DMS 273 (cell line): ENCODE measurements around the gene LYZ.
"Not testable (repeated sequence)": the region's sequence is repeated elsewhere in the genome, so short reads cannot be mapped to it uniquely, and the experiment has no call there.

Source experiments
- DNase-seq: peaks from one replicate; lab custom pipeline; 2025; ENCODE audit not compliant: unreplicated experiment; lab: John Stamatoyannopoulos, UW

LYZ gene

GRCh38 chr12:69348162-69348938 lies at the start of gene LYZ:
Gene LYZ (plus strand): TSS chr12:69348381. CDS start chr12:69348409, 28 bp downstream.
- DNase-seq, result no peak

GRCh38 chr12:69298947-69299346 lies 49.2 kb upstream of the LYZ start:
- no peak for DNase-seq

- DNase-seq, result no peak
Measured at GRCh38 chr12:69304284-69304683, 43.9 kb upstream of the LYZ start.

- DNase-seq, result no peak
Measured at GRCh38 chr12:69309461-69309860, 38.7 kb upstream of the LYZ start.

GRCh38 chr12:69313209-69313608 lies 35.0 kb upstream of the LYZ start:
- DNase-seq, result no peak

- DNase-seq, result not testable (repeated sequence)
Measured at GRCh38 chr12:69316784-69317183, 31.4 kb upstream of the LYZ start.

GRCh38 chr12:69317233-69317632 lies 30.9 kb upstream of the LYZ start:
- DNase-seq, result not testable (repeated sequence)

GRCh38 chr12:69318225-69318624 lies 30.0 kb upstream of the LYZ start:
- DNase-seq, result no peak

- no peak for DNase-seq
Measured at GRCh38 chr12:69321351-69321750, 26.8 kb upstream of the LYZ start.

GRCh38 chr12:69324797-69325466 lies 23.2 kb upstream of the LYZ start:
- no peak for DNase-seq

GRCh38 chr12:69328426-69328825 lies 19.8 kb upstream of the LYZ start:
- DNase-seq, result no peak

GRCh38 chr12:69329669-69330428 lies 18.3 kb upstream of the LYZ start:
- no peak for DNase-seq

GRCh38 chr12:69330475-69331473 lies 17.4 kb upstream of the LYZ start:
- DNase-seq, result no peak

GRCh38 chr12:69331519-69331908 lies 16.7 kb upstream of the LYZ start:
- no peak for DNase-seq

GRCh38 chr12:69331909-69332684 lies 16.1 kb upstream of the LYZ start:
- DNase-seq, result no peak

GRCh38 chr12:69332815-69333358 lies 15.3 kb upstream of the LYZ start:
- DNase-seq, result no peak

- DNase-seq, result no peak
Measured at GRCh38 chr12:69334158-69334557, 14.0 kb upstream of the LYZ start.

- DNase-seq, result no peak
Measured at GRCh38 chr12:69337311-69338090, 10.7 kb upstream of the LYZ start.
